ENCODE results near the gene GJB5. TPM values are rescaled to one million over a fixed set of nuclear protein-coding genes. Genes with fewer than 3 reads are reported as not detected.

GJB5 gene
- polyA plus RNA-seq, 1 donor from 2014 or later, result not detected

DNA sequence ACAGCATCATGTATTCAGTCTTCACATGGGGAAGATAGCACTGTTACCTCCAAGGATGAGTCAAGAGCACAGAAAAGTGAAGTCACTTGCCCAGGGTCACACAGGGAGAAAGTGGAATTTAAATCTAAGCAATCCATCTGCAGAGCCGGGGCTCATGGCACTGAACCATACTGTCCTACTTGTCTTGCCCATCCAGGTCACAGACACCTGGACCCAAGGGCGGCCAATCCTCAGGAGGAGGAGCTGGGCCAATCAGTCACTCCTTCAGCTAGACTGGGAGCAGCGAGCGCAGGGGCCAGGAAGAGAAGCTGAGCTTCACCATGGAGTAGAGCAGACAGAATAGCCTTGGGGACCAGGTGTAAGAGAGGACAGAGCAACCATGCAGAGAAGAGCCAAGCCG, 9.2 kb upstream of the GJB5 start:
- H3K9me3 ChIP-seq (ENCODE audit: low read length), result no peaks in the 10 kb centered on the region
- H3K9me2 ChIP-seq (ENCODE audit: insufficient read depth, low read length), result no peaks in the 10 kb centered on the region
- H3K4me2 ChIP-seq (ENCODE audit: low read length), result no peak overlapping the region
- no peaks in the 10 kb centered on the region for H3K27me3 ChIP-seq (ENCODE audit: insufficient read depth, low read depth, low read length)
- H3K9ac ChIP-seq (ENCODE audit: low read length), result no peak overlapping the region
- no peak overlapping the region for H2AFZ ChIP-seq (ENCODE audit: low read depth, low read length)
- no peaks in the 10 kb centered on the region for H3K36me3 ChIP-seq (ENCODE audit: insufficient read depth, low read length)
- H3K79me2 ChIP-seq (replicated peaks; ENCODE audit: insufficient read depth, low read length), result no peaks in the 10 kb centered on the region
- no peak for TF ChIP-seq SMC3 (conservative IDR thresholded peaks at IDR 0.05; ENCODE audit: poor library complexity)
- TF ChIP-seq RAD21 (conservative IDR thresholded peaks at IDR 0.05), result no peak
- H3K4me3 ChIP-seq (ENCODE audit: low read length), result no peak overlapping the region
- H3F3A ChIP-seq (ENCODE audit: insufficient read depth, low read length, poor library complexity, severe bottlenecking), result no peaks in the 10 kb centered on the region
- no peak overlapping the region for H3K27ac ChIP-seq (ENCODE audit: low read length)
- H4K20me1 ChIP-seq (ENCODE audit: insufficient read depth), result no peaks in the 10 kb centered on the region

DNA sequence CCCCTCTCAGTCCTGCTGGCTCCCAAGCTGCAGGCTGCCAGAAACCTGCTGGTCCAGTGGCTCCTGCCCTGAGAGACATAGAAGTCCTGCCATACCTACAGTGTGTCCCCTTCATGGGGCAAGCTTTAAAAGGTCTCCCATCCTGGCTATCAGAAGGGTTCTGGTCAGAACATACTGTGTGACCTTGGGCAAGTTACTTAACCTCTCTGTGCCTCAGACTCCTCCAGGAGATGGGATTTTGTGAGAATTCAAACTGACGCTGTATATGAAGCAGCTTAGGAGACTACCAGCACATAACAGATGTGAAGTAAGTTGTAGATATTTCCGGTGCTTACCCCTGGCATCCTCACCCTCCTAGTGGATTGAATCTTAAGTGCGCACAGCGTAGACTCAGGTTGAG, 8.7 kb upstream of the GJB5 start:
- no peak for TF ChIP-seq RAD21 (conservative IDR thresholded peaks at IDR 0.05)
- TF ChIP-seq SMC3 (conservative IDR thresholded peaks at IDR 0.05; ENCODE audit: poor library complexity), result no peak

DNA sequence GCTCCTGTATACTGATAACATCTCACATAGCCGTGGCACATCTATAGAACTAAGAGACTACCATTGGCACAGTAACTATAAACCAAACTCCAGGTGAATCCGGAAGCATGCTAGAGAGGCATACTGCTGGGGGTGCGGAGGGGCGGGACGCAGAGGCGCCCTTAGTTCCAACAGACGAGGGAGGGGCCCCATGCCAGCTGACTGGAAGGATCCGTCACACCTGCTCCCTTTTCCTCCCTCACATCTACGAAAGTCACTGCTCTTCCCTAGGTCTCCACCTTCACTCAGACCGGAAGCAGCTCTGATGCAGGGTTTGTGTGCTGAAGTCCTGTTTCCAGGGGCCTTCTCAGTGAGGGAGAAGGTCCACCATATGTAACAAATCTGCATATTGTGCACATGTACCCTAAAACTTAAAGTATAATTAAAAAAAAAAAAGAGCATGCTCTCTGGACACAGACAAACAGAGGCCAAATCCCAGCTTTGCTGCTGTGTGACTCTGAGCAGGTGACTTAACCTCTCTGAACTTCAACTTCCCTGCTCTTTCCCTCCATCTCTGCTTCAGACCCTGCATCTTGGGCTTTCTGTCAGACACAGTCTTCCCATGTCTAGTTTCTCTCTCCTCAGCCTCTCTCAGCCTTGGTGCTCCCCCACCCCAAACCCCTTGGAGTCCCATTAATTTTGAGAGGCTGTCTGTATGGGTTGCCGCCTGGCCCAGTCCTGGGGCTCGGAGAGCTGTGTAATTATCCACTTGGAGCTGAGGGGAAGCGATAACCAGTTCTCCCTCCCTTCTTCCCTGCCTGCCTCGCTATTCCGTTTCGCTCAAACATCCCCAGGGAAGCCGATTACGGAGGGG, 7.8 kb upstream of the GJB5 start:
- no peak overlapping the region for H3K27ac ChIP-seq (ENCODE audit: low read length)
- no peaks in the 10 kb centered on the region for H3K9me2 ChIP-seq (ENCODE audit: insufficient read depth, low read length)
- TF ChIP-seq POLR2AphosphoS5 (IDR thresholded peaks at IDR 0.05) (no peak), RAD21 (conservative IDR thresholded peaks at IDR 0.05) (no peak), EZH2 (IDR thresholded peaks at IDR 0.05; ENCODE audit: borderline replicate concordance, insufficient read depth, low read length, poor library complexity, severe bottlenecking) (no peak), EP300 (conservative IDR thresholded peaks at IDR 0.05; ENCODE audit: poor library complexity, severe bottlenecking) (no peak), SMC3 (conservative IDR thresholded peaks at IDR 0.05; ENCODE audit: poor library complexity) (no peak), TAF1 (IDR thresholded peaks at IDR 0.05; ENCODE audit: low read depth) (no peak), MXI1 (conservative IDR thresholded peaks at IDR 0.05; ENCODE audit: poor library complexity, severe bottlenecking) (no peak)
- TF ChIP-seq, protein P1, sequence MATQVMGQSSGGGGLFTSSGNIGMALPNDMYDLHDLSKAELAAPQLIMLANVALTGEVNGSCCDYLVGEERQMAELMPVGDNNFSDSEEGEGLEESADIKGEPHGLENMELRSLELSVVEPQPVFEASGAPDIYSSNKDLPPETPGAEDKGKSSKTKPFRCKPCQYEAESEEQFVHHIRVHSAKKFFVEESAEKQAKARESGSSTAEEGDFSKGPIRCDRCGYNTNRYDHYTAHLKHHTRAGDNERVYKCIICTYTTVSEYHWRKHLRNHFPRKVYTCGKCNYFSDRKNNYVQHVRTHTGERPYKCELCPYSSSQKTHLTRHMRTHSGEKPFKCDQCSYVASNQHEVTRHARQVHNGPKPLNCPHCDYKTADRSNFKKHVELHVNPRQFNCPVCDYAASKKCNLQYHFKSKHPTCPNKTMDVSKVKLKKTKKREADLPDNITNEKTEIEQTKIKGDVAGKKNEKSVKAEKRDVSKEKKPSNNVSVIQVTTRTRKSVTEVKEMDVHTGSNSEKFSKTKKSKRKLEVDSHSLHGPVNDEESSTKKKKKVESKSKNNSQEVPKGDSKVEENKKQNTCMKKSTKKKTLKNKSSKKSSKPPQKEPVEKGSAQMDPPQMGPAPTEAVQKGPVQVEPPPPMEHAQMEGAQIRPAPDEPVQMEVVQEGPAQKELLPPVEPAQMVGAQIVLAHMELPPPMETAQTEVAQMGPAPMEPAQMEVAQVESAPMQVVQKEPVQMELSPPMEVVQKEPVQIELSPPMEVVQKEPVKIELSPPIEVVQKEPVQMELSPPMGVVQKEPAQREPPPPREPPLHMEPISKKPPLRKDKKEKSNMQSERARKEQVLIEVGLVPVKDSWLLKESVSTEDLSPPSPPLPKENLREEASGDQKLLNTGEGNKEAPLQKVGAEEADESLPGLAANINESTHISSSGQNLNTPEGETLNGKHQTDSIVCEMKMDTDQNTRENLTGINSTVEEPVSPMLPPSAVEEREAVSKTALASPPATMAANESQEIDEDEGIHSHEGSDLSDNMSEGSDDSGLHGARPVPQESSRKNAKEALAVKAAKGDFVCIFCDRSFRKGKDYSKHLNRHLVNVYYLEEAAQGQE (IDR thresholded peaks at IDR 0.05; ENCODE audit: borderline replicate concordance), result no peak
- TF ChIP-seq, protein P2, sequence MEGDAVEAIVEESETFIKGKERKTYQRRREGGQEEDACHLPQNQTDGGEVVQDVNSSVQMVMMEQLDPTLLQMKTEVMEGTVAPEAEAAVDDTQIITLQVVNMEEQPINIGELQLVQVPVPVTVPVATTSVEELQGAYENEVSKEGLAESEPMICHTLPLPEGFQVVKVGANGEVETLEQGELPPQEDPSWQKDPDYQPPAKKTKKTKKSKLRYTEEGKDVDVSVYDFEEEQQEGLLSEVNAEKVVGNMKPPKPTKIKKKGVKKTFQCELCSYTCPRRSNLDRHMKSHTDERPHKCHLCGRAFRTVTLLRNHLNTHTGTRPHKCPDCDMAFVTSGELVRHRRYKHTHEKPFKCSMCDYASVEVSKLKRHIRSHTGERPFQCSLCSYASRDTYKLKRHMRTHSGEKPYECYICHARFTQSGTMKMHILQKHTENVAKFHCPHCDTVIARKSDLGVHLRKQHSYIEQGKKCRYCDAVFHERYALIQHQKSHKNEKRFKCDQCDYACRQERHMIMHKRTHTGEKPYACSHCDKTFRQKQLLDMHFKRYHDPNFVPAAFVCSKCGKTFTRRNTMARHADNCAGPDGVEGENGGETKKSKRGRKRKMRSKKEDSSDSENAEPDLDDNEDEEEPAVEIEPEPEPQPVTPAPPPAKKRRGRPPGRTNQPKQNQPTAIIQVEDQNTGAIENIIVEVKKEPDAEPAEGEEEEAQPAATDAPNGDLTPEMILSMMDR (IDR thresholded peaks at IDR 0.05; ENCODE audit: poor library complexity, severe bottlenecking), result no peak
- no peaks in the 10 kb centered on the region for H3K79me2 ChIP-seq (replicated peaks; ENCODE audit: insufficient read depth, low read length)
- H3K36me3 ChIP-seq (ENCODE audit: insufficient read depth, low read length), result no peaks in the 10 kb centered on the region
- no peak overlapping the region for H3K9ac ChIP-seq (ENCODE audit: low read length)
- no peak overlapping the region for H3K4me2 ChIP-seq (ENCODE audit: low read length)
- H3K9me3 ChIP-seq (ENCODE audit: low read length), result no peaks in the 10 kb centered on the region
- H3K27me3 ChIP-seq (ENCODE audit: insufficient read depth, low read depth, low read length), result no peaks in the 10 kb centered on the region
- no peaks in the 10 kb centered on the region for H3F3A ChIP-seq (ENCODE audit: insufficient read depth, low read length, poor library complexity, severe bottlenecking)
- H3K4me3 ChIP-seq (ENCODE audit: low read length), result no peak overlapping the region
- no peak overlapping the region for H2AFZ ChIP-seq (ENCODE audit: low read depth, low read length)
- H4K20me1 ChIP-seq (ENCODE audit: insufficient read depth), result no peaks in the 10 kb centered on the region

More for the DNA sequence above, 8.7 kb upstream of the GJB5 start:
- no peak overlapping the region for H3K9ac ChIP-seq (ENCODE audit: low read length)
- H3K79me2 ChIP-seq (replicated peaks; ENCODE audit: insufficient read depth, low read length), result no peaks in the 10 kb centered on the region
- no peaks in the 10 kb centered on the region for H3K9me2 ChIP-seq (ENCODE audit: insufficient read depth, low read length)
- H2AFZ ChIP-seq (ENCODE audit: low read depth, low read length), result no peak overlapping the region
- H3K9me3 ChIP-seq (ENCODE audit: low read length), result no peaks in the 10 kb centered on the region
- no peak overlapping the region for H3K4me2 ChIP-seq (ENCODE audit: low read length)
- no peaks in the 10 kb centered on the region for H3K27me3 ChIP-seq (ENCODE audit: insufficient read depth, low read depth, low read length)
- no peaks in the 10 kb centered on the region for H3F3A ChIP-seq (ENCODE audit: insufficient read depth, low read length, poor library complexity, severe bottlenecking)
- no peaks in the 10 kb centered on the region for H3K36me3 ChIP-seq (ENCODE audit: insufficient read depth, low read length)
- H3K27ac ChIP-seq (ENCODE audit: low read length), result no peak overlapping the region
- H4K20me1 ChIP-seq (ENCODE audit: insufficient read depth), result no peaks in the 10 kb centered on the region
- H3K4me3 ChIP-seq (ENCODE audit: low read length), result no peak overlapping the region

All from neural cell (in vitro differentiated cells).